ENCODE data around the gene CNGB1.

DNA sequence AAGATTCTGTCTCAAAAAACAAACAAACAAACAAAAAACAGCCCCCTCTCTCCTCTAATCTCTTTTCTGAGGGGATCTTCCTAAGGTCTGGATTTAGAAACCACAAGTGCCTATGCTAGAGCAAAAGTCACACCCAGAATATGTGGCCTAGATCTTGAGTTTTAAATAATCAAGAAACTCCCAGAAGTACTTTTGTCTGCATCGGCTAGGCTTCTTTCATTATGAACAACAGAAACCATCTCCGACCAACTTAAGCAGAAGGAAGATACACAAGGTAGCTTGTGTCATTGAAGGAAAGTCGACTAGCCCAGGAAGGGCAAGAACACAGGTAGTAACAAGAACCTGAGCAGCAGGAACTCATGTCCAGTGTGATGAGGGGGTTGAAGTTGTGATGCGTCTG is 94.7 kb downstream of the CNGB1 start:
- TF ChIP-seq, protein P1, sequence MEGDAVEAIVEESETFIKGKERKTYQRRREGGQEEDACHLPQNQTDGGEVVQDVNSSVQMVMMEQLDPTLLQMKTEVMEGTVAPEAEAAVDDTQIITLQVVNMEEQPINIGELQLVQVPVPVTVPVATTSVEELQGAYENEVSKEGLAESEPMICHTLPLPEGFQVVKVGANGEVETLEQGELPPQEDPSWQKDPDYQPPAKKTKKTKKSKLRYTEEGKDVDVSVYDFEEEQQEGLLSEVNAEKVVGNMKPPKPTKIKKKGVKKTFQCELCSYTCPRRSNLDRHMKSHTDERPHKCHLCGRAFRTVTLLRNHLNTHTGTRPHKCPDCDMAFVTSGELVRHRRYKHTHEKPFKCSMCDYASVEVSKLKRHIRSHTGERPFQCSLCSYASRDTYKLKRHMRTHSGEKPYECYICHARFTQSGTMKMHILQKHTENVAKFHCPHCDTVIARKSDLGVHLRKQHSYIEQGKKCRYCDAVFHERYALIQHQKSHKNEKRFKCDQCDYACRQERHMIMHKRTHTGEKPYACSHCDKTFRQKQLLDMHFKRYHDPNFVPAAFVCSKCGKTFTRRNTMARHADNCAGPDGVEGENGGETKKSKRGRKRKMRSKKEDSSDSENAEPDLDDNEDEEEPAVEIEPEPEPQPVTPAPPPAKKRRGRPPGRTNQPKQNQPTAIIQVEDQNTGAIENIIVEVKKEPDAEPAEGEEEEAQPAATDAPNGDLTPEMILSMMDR (conservative IDR thresholded peaks at IDR 0.05; ENCODE audit: low read depth, low read length), result no peak
- TF ChIP-seq EZH2 (IDR thresholded peaks at IDR 0.05; ENCODE audit: borderline replicate concordance, low read depth, low read length, poor library complexity, severe bottlenecking), result no peak

Data from A673 (cell line).